Measurements from ENCODE around the gene ULBP1. TPM values are rescaled to one million over a fixed set of nuclear protein-coding genes. Genes with fewer than 3 reads are reported as not detected.
"Not testable (repeated sequence)": the region's sequence is repeated elsewhere in the genome, so short reads cannot be mapped to it uniquely, and the experiment has no call there.

The ULBP1 gene
- 0.30 TPM for polyA plus RNA-seq (ENCODE audit: insufficient read length)

- DNase-seq = peak; percentile 86
These were observed at the start of gene ULBP1 for GRCh38 chr6:149963462-149964307. Gene ULBP1 (plus strand): TSS chr6:149963943. CDS start chr6:149964050, 107 bp downstream.

- no peak for DNase-seq
These were observed 47.5 kb upstream of the ULBP1 start for GRCh38 chr6:149915970-149916865.

GRCh38 chr6:149917679-149918078 is 46.1 kb upstream of the ULBP1 start:
- DNase-seq = no peak

- DNase-seq = no peak
These were observed 45.4 kb upstream of the ULBP1 start for GRCh38 chr6:149918151-149918905.

- not testable (repeated sequence) for DNase-seq
These were observed 44.5 kb upstream of the ULBP1 start for GRCh38 chr6:149919126-149919833.

GRCh38 chr6:149919834-149920225 is 43.9 kb upstream of the ULBP1 start:
- DNase-seq = no peak

GRCh38 chr6:149921361-149921760 is 42.4 kb upstream of the ULBP1 start:
- no peak for DNase-seq

- not testable (repeated sequence) for DNase-seq
These were observed 41.7 kb upstream of the ULBP1 start for GRCh38 chr6:149922091-149922490.

GRCh38 chr6:149922642-149923326 is 41.0 kb upstream of the ULBP1 start, which contains the start of gene RAET1G:
Gene RAET1G (minus strand): TSS chr6:149923121. CDS start chr6:149923010, 111 bp downstream.
- DNase-seq = peak; percentile 86

- no peak for DNase-seq
These were observed 40.3 kb upstream of the ULBP1 start for GRCh38 chr6:149923327-149923986.

- no peak for DNase-seq
These were observed 39.4 kb upstream of the ULBP1 start for GRCh38 chr6:149924206-149924932.

- DNase-seq = no peak
These were observed 38.9 kb upstream of the ULBP1 start for GRCh38 chr6:149924933-149925252.

GRCh38 chr6:149925253-149925973 is 38.3 kb upstream of the ULBP1 start:
- no peak for DNase-seq

- DNase-seq = peak; percentile 78
These were observed 37.6 kb upstream of the ULBP1 start for GRCh38 chr6:149925974-149926777.

- DNase-seq = not testable (repeated sequence)
These were observed 36.7 kb upstream of the ULBP1 start for GRCh38 chr6:149927025-149927424.

GRCh38 chr6:149929422-149929821 is 34.3 kb upstream of the ULBP1 start:
- DNase-seq = no peak

- DNase-seq = no peak
These were observed 32.2 kb upstream of the ULBP1 start for GRCh38 chr6:149931501-149931900.

- no peak for DNase-seq
These were observed 30.7 kb upstream of the ULBP1 start for GRCh38 chr6:149933036-149933435.

Measured in hindlimb muscle (tissue), 1 donor.